ENCODE results near the gene LRP1B.

The LRP1B gene

DNA sequence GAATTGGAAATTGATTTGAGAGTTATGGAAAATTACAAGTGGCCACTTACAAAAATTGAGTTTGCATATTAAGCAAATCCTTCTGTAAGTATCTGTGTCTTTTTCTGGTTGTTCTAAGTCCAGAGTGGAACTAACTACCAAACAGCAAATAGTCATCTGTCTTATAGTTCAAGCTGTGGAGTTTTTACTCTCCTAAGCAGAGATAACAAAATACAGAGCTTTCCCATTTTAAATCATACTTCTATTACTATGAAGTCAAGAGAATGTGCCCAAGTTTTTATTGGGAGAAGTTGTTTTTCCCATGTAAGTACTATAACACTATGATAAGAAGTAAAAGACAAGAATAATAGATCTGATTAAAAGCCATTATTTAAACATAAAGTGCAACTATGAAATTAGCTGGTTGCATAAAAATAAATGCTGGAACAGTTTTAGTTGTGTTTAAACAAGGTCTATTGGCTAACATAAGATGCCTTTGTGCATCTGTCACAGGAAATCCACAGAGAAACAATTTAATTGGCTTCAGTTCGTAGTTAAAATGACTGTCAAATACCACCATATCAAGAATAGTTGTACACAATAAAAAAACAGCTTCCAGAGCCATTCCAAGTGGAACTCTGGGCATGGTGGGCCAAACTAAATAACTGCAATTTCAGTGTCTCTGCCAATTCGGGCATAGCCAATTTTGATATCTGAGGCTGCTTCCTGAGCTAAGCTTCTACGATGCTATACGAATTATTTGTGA lies 1883.2 kb downstream of the LRP1B start:
- DNase-seq (ENCODE audit: low read depth), result no peak

DNA sequence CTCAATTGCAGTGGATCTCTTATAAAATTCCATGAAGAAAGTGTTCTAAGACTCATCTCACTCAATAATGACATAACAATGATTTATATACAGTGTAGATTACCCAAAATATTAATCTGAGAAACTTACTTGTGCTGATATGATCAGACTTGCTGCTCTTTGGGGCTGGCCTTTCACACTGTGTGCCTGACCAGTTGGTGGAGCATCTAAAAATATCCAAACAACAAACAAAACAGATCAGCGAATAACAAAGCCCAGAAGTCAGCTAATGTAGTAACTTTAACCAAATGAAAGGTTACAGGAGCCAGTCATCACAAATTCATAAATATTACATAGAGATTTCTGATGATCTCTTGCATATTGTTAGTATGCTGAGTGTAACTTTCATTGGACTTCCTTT lies 1883.9 kb downstream of the LRP1B start:
- no peak for DNase-seq (ENCODE audit: low read depth)

DNA sequence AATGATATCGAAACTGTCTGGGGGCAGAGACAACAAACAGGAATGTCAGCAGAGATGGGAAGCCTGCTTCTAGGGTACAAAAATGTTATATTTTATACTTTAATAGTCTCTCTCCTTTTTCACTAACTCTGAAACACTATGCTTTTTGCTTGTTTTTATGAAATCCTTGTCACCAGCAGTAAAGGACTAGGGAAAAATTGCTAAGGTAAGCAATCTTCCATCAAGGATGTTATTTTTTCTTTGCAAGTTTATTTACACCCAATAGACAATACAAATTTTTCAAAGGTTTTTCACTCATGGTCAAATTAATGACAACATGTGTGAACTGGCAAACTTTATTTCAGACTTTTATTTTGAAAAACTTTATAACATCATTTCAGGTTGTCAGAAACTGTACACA lies 1884.8 kb downstream of the LRP1B start:
- no peak for DNase-seq (ENCODE audit: low read depth)

DNA sequence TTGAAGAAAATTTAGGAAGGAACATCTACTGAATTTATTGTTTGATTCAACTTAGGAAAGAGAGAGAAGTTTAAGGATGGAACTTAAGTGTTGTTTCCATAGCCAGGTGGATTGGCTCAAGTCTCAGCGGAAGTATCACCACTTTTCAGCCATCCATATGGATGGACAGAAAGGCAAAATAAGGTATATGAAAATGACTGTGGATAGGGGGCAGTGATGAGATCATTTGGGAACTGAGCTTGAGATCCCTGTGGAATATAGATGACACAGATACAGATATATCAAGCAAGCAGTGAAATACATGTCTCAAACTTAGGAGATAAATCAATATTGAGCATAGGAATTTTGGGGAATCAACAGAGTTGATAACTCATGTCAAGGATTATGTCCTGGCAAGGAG lies 1887.9 kb downstream of the LRP1B start:
- DNase-seq (ENCODE audit: low read depth), result no peak

DNA sequence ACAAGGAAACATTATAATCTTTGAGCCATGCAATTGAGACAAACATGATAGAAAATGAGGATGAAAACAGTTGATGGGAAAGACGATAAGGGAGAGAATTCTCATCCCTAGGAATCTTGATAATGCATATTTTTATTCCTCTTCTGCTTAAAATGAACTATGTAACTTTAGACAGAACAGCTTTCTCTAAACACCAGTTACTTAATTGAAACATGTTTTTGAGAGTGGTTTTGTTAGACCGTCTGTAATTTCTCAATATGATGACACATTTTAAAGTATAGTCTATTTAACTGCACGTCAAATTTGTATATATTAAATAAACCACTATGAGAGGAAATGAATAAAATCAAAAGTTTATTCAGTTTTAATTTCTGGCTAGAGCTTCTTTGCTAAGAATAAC lies 1896.7 kb downstream of the LRP1B start:
- DNase-seq (ENCODE audit: low read depth), result no peak

DNA sequence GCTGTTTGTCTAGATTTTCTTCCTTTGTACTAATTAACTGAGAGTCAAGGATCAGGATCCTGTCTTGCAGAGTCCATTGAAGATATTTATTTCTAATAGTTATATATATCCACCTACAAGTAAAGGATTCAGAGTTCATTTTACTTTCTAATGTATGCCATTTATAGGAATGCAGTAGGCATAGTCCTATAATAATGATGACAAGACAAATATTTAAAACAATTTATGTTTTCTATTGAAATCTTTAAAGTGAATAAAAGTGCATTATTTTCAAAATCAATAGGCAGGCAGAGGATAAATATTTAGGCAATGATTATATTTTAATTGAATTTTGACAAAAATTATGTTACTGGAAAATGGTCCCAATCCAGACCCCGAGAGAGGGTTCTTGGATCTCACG lies 1919.9 kb downstream of the LRP1B start:
- DNase-seq (ENCODE audit: low read depth), result no peak

DNA sequence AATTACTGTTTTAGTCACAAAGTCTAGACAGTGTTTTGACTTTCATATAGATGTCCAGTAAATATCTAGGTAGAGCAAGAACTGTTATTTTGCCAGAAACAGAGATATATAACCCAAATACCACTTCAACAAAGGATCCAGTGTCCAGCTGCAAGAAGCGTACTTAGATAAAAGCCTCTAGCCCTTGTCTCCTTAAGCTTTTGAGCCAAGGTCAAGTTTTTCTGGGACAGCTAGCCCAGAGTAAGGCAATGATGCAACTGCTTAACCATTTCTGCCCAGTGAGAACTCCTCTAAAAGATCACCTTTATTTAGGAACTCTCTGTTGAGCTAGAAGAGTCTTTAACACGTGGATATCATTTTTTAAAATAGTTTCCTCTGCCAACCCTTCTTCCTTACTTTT lies 1925.7 kb downstream of the LRP1B start:
- no peak for DNase-seq (ENCODE audit: low read depth)

DNA sequence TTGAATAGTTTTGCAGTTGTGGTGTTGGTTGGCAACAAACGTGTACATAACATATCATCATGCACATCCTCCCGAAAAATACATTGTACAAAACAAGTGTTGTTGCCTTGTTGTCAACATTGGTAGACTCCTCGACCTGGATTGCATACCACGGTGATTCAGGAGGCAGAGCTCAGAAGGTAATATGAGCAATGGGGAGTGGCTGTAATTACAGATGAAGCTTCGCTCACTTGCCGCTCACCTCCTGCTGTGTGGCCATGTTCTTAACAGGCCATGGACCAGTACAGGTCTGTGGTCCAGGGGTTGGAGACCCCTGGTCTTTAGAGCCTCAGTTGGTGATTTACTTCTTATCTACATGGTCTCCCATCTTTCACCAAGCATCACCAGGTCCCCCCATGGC lies 1927.5 kb downstream of the LRP1B start:
- DNase-seq (ENCODE audit: low read depth), result no peak

DNA sequence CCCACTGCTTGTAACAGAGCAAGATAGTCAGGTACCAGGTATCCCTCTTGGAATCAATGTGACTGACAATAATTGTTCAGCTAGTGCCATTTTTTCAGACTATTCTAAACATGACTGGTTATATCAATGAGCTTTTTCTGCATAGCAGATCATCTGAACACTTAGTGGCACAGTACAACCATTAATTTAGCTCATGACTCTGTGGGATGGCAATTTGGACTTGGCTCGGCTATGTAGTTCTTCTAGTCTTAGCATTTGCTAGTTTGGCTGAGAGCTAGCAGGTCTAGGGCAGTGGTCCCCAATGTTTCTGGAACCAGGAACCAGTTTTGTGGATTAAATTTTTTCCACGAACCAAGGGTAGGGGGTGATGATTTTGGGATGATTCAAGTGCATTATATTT lies 1929.2 kb downstream of the LRP1B start:
- DNase-seq (ENCODE audit: low read depth), result no peak

DNA sequence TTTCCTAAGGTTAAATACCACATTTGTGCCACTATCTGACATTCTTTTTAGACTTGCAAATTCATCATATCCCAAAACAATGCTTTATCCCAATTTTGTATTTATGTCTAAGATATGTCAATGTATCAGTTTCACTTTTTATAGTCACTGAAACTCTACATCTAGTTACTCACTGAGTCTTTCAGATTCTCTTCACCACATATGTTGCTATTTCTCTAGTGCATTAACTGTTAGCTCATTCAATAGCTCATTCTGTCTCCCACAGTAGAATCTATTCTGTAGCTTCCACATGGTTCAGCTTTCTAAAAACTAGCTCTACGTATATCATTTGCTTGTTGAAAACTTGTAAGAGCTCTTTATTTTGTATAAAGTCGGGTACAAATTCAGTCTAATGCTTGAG lies 1930.1 kb downstream of the LRP1B start:
- DNase-seq (ENCODE audit: low read depth), result no peak

DNA sequence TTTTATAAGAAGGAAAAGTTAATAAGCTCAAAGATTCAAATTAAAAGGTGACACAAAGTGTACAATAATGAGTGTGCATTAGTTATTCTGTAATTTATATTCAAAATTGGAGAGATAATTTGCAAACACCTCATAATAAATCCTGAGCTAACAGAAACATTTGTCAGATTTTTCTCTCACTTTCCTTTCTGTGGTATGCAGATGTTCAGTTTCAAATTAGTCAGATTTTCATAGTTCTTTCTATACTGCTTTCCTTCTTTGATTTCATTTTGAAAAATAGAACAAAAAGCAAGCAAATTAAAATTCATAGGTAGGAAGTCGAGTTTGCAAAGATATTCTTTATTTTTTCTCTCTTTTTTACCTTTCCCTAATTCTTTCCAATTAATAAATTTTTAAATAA lies 1930.5 kb downstream of the LRP1B start:
- DNase-seq (ENCODE audit: low read depth), result no peak

DNA sequence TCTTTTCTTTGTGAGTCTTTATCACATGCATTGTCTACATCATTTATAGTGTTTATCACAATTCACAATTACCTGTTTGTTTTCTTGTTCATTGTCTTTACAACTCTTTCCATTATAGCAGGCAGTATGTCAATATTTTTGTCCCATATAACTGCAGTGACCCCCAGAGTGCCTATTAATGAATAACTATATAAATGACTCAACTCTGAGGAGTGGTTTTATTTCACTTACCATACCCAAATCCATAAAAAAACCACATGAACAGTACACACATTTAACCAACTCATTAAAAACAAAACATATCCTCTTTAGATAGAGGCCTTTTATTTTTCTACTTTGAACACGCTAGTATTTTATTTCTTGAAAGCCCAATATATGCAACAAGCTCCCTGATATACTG lies 1931.5 kb downstream of the LRP1B start:
- no peak for DNase-seq (ENCODE audit: low read depth)

DNA sequence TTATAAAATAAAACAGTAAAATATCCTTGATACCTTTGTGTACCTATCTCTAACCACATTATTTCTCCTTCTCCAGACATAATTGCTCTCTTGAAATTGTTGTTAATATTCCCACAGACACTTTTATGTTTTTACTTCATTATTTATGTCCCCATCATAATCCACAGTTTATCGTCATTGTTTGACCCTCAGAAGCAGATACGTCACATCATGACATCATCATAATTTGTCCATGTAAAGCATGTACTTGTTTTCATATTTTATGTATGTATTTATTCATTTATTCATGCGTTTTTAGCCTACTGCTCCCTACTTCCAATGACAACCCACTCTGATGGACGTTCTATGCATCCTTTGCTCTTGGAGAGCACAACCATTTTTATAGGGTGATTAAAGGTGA lies 1943.7 kb downstream of the LRP1B start:
- DNase-seq (ENCODE audit: low read depth), result no peak

DNA sequence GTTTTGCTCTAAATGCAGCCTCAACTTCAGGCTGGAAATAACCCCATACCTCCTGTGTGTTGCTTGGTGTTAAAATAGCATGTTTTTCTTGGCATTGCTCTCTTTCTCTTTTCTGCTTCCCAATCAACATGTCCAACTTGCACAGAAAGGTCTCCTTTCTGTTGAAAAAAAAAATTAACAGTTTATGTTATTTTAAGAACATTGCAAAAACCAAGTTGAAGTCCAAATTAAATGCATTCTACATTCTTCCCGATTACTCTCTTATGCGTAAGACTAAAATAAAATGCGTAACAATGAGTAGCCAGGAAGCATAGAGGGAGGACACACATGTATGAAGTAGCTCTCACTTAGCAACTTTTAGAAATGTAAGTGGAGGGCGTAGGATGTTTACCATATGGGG lies 1944.5 kb downstream of the LRP1B start:
- no peak for DNase-seq (ENCODE audit: low read depth)

DNA sequence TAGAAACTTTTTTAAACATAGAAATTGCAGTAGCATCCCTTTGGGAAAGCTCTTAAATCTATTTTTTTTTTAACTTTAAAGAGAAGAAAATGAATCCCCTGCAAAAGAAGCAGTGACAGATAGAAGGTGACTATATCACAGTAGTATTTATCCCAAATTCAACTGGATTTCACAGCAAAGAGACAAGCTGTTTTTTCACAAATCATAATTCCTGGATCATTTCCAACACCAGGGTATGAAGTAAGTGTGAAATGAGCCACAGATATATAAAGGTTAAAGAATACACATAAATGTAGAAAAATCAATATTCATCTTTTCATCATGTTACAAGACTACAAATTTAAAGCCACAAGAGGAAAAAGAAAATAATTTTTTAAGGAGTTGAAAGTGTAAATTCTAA lies 1945.7 kb downstream of the LRP1B start:
- no peak for DNase-seq (ENCODE audit: low read depth)

DNA sequence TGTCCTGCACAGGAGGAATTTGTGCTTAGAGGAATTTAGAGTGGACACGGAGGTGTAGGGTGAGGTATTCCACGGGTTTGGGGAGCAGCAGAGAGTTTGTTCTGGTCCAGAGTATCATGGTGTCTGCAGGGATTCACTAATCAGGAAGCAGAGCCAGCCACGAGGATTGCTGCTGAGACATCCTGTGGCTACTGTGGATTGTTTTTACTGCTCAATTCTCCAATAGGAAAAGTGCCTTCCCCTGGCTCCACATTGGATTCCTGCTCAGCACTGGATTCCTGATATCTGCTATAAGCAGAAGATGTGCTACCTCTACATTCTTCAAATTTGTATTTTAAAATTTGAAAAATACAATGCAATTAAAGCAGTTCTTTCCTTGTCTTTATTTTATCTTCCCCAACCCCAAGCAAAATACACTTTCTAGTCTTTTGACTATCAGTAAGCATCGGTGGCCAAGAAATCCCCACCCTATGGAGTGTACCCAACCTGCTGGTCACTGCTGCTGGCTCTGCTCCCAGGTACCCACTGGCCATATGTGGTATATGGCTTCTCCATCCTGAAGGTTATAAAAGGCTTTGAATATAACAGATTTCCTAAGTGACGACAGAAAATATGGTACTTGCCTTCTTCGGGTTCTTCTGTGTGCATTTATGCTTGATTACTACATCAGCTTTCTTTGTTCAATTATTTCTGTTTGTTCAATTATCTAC lies 1947.6 kb downstream of the LRP1B start:
- DNase-seq (ENCODE audit: low read depth), result no peak

All from EH (cell line).